Thymus (tissue), 11 donors: ENCODE measurements around the gene TRAPPC5. TPM values are rescaled to one million over a fixed set of nuclear protein-coding genes. Genes with fewer than 3 reads are reported as not detected.
"Not testable (repeated sequence)": the region's sequence is repeated elsewhere in the genome, so short reads cannot be mapped to it uniquely, and the experiment has no call there.

Experiments used
- DNase-seq, 9 donors: peaks; one replicate each; pipeline ENCODE4 v3.0.0-alpha.2; 2013; ENCODE audit warnings: low spot score in 9 of 9, low read depth in 6 of 9, missing footprints in 1 of 9
- H3K27ac ChIP-seq, 2 donors: one replicate each; pipeline ENCODE4 v1.5.1; 2013; ENCODE audit warnings: control low read depth in 1 of 2, low read depth in 1 of 2, low read length in 1 of 2, mild to moderate bottlenecking in 1 of 2, moderate library complexity in 1 of 2
- H3K27me3 ChIP-seq, 2 donors: one replicate each; pipeline ENCODE4 v1.5.1; 2013; ENCODE audit warnings: low read length in 1 of 2; ENCODE audit not compliant: control insufficient read depth in 2 of 2, insufficient read depth in 1 of 2
- H3K36me3 ChIP-seq, 2 donors: one replicate each; pipeline ENCODE4 v1.5.1; 2013; ENCODE audit warnings: low read length in 1 of 2, mild to moderate bottlenecking in 1 of 2, moderate library complexity in 1 of 2; ENCODE audit not compliant: control insufficient read depth in 2 of 2, insufficient read depth in 2 of 2
- H3K4me1 ChIP-seq, 2 donors: one replicate each; pipeline ENCODE4 v1.5.1; 2013; ENCODE audit warnings: low read length in 2 of 2; ENCODE audit not compliant: control insufficient read depth in 2 of 2, insufficient read depth in 2 of 2
- H3K4me3 ChIP-seq, 2 donors: one replicate each; pipeline ENCODE4 v1.5.1; 2013; ENCODE audit warnings: low read length in 2 of 2, control low read depth in 1 of 2, mild to moderate bottlenecking in 1 of 2
- H3K9me3 ChIP-seq, 2 donors: one replicate each; pipeline ENCODE4 v1.5.1; 2013; ENCODE audit warnings: low read length in 1 of 2, mild to moderate bottlenecking in 1 of 2; ENCODE audit not compliant: control insufficient read depth in 2 of 2, insufficient read depth in 1 of 2
- WGBS: extraction: QIAGEN DNeasy Blood & Tissue Kit; methylation state at CpG from one replicate; pipeline ENCODE4 v1.1.7; 2013; 5-methylcytosine and 5-hydroxymethylcytosine counted together
- polyA plus RNA-seq: library from polyadenylated mRNA; stranded (reverse); fragments of 200-250 nt; gene quantifications from one replicate; pipeline ENCODE4 v1.2.3, GENCODE V29; 2013
- total RNA-seq: library from RNA; stranded (reverse); fragments of 120-200 nt; gene quantifications from one replicate; pipeline ENCODE4 v1.2.4, GENCODE V29; 2013
- donor health status: healthy.

The TRAPPC5 gene
- total and polyA plus RNA-seq, 2 donors: 59.5 to 108 TPM

DNA sequence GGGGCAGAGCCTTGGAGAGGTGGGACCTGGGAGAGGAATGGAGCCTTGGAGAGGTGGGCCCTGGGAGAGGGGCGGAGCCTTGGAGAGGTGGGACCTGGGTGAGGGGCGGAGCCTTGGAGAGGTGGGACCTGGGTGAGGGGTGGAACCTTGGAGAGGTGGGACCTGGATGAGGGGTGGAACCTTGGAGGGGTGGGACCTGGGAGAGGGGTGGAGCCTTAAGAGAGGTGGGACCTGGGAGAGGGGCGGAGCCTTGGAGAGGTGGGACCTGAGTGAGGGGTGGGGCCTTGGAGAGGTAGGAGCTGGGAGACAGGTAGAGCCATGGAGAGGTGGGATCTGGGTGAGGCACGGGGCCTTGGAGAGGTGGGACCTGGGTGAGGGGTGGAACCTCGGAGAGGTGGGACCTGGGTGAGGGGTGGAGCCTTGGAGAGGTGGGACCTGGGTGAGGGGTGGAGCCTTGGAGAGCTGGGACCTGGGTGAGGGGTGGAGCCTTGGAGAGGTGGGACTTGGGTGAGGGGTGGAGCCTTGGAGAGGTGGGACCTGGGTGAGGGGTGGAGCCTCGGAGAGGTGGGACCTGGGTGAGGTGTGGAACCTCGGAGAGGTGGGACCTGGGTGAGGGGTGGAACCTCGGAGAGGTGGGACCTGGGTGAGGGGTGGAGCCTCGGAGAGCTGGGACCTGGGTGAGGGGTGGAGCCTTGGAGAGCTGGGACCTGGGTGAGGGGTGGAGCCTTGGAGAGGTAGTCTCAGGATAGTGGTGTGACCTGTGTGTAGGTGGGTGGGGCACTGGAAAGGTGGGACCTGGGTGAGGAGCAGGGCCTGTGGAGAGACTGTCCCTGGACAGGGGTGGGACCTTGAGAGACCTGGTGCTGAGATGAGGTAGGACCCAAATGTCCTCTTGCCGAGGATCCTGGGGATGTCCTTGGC lies 36.7 kb upstream of the TRAPPC5 start:
- WGBS: 78% methylated on average over 10 of the region's 10 CpGs
- H3K4me3 ChIP-seq, DNase-seq, H3K27me3 ChIP-seq: not testable (repeated sequence)
- peaks cover 67 to 74% of the 10 kb centered on the region in 2 donors for H3K36me3 ChIP-seq
- peak overlapping the region in 1 of 2 donors; percentile 96 for H3K27ac ChIP-seq
- H3K9me3 ChIP-seq: peaks cover 1 to 23% of the 10 kb centered on the region in 2 donors
- peaks cover 28 to 75% of the 10 kb centered on the region in 2 donors for H3K4me1 ChIP-seq

- 95% methylated on average over 20 of the region's 20 CpGs for WGBS
- Histone ChIP-seq H3K4me3 (no peak overlapping the region), H3K9me3 (peaks cover 1 to 23% of the 10 kb centered on the region in 2 donors), H3K4me1 (peaks cover 27 to 73% of the 10 kb centered on the region in 2 donors), H3K27ac (peak overlapping the region in 1 of 2 donors; percentile 94), H3K27me3 (no peaks in the 10 kb centered on the region), H3K36me3 (peaks cover 66 to 69% of the 10 kb centered on the region in 2 donors)
- DNase-seq: no peak
Observed at GRCh38 chr19:7644550-7644877, 36.1 kb upstream of the TRAPPC5 start.

DNA sequence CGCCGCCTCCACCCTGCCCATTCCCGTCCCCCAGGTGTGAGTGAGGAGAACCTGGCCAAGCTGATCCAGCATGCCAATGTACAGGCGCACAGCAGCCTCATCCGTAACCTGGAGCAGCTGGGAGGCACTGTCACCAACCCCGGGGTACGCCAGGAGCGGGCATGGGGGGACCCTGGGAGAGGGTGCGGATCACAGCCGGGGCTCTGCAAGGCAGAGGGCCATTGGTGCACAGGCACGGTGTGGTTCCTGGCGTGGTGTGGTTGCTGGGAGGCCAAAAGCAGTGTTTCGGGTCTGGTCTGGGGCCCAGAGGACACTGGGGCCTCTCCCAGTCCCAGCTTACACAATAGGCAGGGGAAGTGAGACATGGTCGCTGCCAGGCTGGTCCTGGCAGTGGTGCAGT lies 35.5 kb upstream of the TRAPPC5 start:
- Histone ChIP-seq H3K36me3 (peaks cover 60 to 62% of the 10 kb centered on the region in 2 donors), H3K27ac (peak overlapping the region; percentile 56 to 94), H3K4me1 (peaks cover 29 to 77% of the 10 kb centered on the region in 2 donors), H3K27me3 (no peaks in the 10 kb centered on the region), H3K4me3 (no peak overlapping the region), H3K9me3 (peaks cover 1 to 23% of the 10 kb centered on the region in 2 donors)
- 96% methylated on average over 14 of the region's 14 CpGs for WGBS
- DNase-seq: no peak

DNA sequence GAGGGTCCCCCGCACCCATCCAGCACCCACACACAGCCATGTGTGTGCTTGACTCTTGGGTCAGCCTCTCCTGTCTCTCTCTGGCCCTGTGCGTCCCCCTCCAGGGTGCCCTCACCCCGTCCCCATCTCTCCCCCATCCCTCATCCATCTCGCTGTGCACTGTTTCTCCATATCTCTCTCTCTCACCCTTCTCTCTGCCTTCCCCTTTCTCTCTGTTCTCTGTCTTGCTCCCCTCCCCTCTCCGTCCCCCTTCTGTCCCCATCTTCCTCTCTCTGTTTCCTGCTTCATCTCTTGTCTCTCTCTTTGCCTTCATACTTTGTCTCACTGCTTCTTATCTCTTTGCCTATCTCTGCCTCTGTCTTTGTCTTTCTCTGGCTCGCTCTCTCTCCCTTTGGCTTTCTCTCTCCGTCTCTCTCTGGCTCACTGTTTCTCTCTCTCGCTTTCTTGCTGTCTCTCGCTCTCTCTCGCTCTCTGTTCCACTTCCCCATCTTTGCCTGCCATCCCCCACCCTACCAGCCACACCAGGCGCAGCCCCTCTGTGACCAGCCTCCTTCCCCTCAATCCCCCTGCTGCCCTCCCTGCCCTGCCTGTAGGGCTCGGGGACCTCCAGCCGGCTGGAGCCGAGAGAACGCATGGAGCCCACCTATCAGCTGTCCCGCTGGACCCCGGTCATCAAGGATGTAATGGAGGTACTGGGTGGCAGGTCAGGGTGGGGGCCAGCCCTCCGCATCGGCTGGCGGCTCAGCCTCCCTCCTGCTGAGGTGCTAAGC lies 34.8 kb upstream of the TRAPPC5 start:
- Histone ChIP-seq H3K27me3 (peaks cover 0 to 3% of the 10 kb centered on the region in 2 donors), H3K4me3 (peak overlapping the region in 1 of 2 donors; percentile 44), H3K4me1 (peaks cover 31 to 78% of the 10 kb centered on the region in 2 donors), H3K9me3 (peaks cover 1 to 23% of the 10 kb centered on the region in 2 donors), H3K36me3 (peaks cover 53 to 56% of the 10 kb centered on the region in 2 donors), H3K27ac (peak overlapping the region; percentile 43 to 94)
- 89% methylated on average over 20 of the region's 20 CpGs for WGBS
- DNase-seq: peak in 2 of 9 donors; percentile 30 to 68

GRCh38 chr19:7646426-7646700 lies 34.3 kb upstream of the TRAPPC5 start:
- Histone ChIP-seq H3K4me1 (peaks cover 31 to 79% of the 10 kb centered on the region in 2 donors), H3K27me3 (peaks cover 0 to 6% of the 10 kb centered on the region in 2 donors), H3K9me3 (peaks cover 1 to 23% of the 10 kb centered on the region in 2 donors), H3K27ac (peak overlapping the region in 1 of 2 donors; percentile 94), H3K36me3 (peaks cover 52% of the 10 kb centered on the region in 2 donors), H3K4me3 (peak overlapping the region in 1 of 2 donors; percentile 44)
- DNase-seq: no peak
- 97% methylated on average over 8 of the region's 8 CpGs for WGBS

GRCh38 chr19:7647156-7647555 lies 33.5 kb upstream of the TRAPPC5 start:
- 98% methylated on average over 26 of the region's 26 CpGs for WGBS
- no peak for DNase-seq
- Histone ChIP-seq H3K4me3 (no peak overlapping the region), H3K4me1 (peaks cover 27 to 78% of the 10 kb centered on the region in 2 donors), H3K27me3 (peaks cover 0 to 6% of the 10 kb centered on the region in 2 donors), H3K9me3 (peaks cover 0 to 20% of the 10 kb centered on the region in 2 donors), H3K36me3 (peaks cover 45 to 46% of the 10 kb centered on the region in 2 donors), H3K27ac (no peak overlapping the region)

DNA sequence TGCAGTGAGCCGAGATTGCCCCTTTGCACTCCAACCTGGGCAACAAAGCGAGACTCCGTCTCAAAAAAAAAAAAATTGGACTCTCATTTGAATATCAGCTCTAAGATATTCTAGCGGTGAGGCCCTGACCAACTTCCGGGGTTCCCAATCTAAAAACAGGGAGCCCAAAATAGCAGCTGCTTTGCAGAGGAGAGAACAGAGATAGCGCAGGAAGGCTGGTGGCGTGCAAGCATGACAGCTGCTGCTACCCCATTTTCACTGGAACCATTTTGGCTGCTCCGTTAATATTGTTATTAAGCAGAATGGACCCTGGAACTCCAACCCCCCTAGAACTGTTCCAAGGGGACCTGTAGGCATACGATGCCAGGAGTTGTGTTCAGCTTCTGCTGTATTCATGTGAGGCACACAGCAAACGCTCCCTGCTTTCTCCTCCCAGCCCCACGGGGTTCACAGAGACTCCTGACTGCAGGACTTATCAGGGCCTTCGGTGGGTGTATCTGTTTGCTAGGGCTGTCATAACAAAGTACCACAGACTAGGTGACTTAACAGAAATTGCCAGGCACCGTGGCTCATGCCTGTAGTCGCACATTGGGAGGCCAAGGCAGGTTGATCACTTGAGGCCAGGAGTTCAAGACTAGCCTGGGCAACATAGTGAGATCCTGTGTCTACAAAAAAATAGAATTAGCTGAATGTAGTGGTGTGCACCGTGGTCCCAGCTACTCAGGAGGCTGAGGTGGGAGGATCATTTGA lies 32.2 kb upstream of the TRAPPC5 start:
- Histone ChIP-seq H3K9me3 (peaks cover 0 to 20% of the 10 kb centered on the region in 2 donors), H3K27ac (no peak overlapping the region), H3K36me3 (peaks cover 36 to 38% of the 10 kb centered on the region in 2 donors), H3K27me3 (peaks cover 0 to 6% of the 10 kb centered on the region in 2 donors), H3K4me3 (no peak overlapping the region), H3K4me1 (peaks cover 23 to 77% of the 10 kb centered on the region in 2 donors)
- DNase-seq: no peak
- WGBS: 93% methylated on average over 15 of the region's 15 CpGs

DNA sequence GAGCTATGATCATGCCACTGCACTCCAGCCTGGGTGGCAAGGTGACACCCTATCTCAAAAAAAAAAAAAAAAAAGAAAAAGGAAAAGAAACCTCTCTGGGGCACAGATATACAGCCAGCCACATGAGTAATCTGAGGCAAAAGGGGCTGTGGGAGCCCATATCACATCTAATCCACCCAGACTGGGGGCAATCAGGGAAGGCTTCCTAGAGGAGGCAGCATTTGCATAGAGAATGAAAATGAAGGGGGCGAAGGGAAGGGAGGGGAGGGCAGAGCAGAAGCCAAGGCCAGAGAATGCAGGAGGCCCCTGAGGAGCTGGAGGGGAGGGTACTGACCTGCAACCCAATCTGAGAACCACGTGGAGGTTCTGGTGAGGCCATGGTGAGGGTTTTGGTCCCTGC lies 30.5 kb upstream of the TRAPPC5 start:
- Histone ChIP-seq H3K4me1 (peaks cover 21 to 62% of the 10 kb centered on the region in 2 donors), H3K4me3 (no peak overlapping the region), H3K36me3 (peaks cover 26 to 28% of the 10 kb centered on the region in 2 donors), H3K27ac (peak overlapping the region in 1 of 2 donors; percentile 11), H3K27me3 (peaks cover 0 to 6% of the 10 kb centered on the region in 2 donors), H3K9me3 (peaks cover 0 to 4% of the 10 kb centered on the region in 2 donors)
- no peak for DNase-seq
- WGBS: 58% methylated on average over 2 of the region's 2 CpGs
